HAP-1 (cell line): ENCODE data around the gene OR2T1.

Source experiments
- DNase-seq, 2 experiments: peaks; one replicate each; pipeline ENCODE4 v3.0.0-alpha.2; 2016 to 2020; ENCODE audit warnings: low spot score in 2 of 2
- H3K27me3 ChIP-seq: fragments of 250-450 bp; sonication (Bioruptor Pico); 2 replicates; pipeline ENCODE4 v1.5.1; 2020; ENCODE audit warnings: low read depth, mild to moderate bottlenecking, moderate library complexity
- H3K36me3 ChIP-seq: fragments of 250-450 bp; sonication (Bioruptor Pico); replicated peaks from 2 replicates; pipeline ENCODE4 v1.5.1; 2020; ENCODE audit warnings: mild to moderate bottlenecking
- H3K4me1 ChIP-seq: fragments of 250-450 bp; sonication (Bioruptor Pico); 2 replicates; pipeline ENCODE4 v1.5.1; 2020; ENCODE audit warnings: mild to moderate bottlenecking
- H3K4me3 ChIP-seq: fragments of 250-450 bp; sonication (Bioruptor Pico); 2 replicates; pipeline ENCODE4 v1.5.1; 2020; ENCODE audit warnings: mild to moderate bottlenecking, moderate library complexity
- H3K9me3 ChIP-seq: fragments of 250-450 bp; sonication (Bioruptor Pico); 2 replicates; pipeline ENCODE4 v1.5.1; 2020; ENCODE audit warnings: mild to moderate bottlenecking, moderate library complexity
- in situ Hi-C: fragments of 300-500 bp; cut with MboI; formaldehyde crosslinking; loops from 3 replicates; pipeline ENCODE4 v1.14.3; 2020; ENCODE audit warnings: low sequenced_read_pairs, inconsistent platforms, mixed read lengths

OR2T1 gene

GRCh38 chr1:248402748-248403147 is at the start of gene OR2T1:
TSS of gene OR2T1 (plus strand) at chr1:248403048. CDS start at chr1:248406148, 3,100 bp downstream.
- Histone ChIP-seq H3K9me3 (no peaks in the 10 kb centered on the region), H3K27me3 (no peaks in the 10 kb centered on the region), H3K36me3 (no peaks in the 10 kb centered on the region), H3K4me3 (no peak within 1 kb of the TSS), H3K4me1 (no peaks in the 10 kb centered on the region)
- no peak for DNase-seq
- in situ Hi-C loops = no loop called here

- Histone ChIP-seq H3K4me3 (no peak overlapping the region), H3K4me1 (no peaks in the 10 kb centered on the region), H3K36me3 (no peaks in the 10 kb centered on the region), H3K27me3 (no peaks in the 10 kb centered on the region), H3K9me3 (no peaks in the 10 kb centered on the region)
- no peak for DNase-seq
- in situ Hi-C loops = no loop called here
These were observed 43.4 kb upstream of the OR2T1 start for GRCh38 chr1:248359415-248359814.

- in situ Hi-C loops = no loop called here
- Histone ChIP-seq H3K9me3 (no peaks in the 10 kb centered on the region), H3K4me1 (no peaks in the 10 kb centered on the region), H3K27me3 (no peaks in the 10 kb centered on the region), H3K4me3 (no peak within 1 kb of the TSS), H3K36me3 (no peaks in the 10 kb centered on the region)
- no peak for DNase-seq
These were observed 41.6 kb upstream of the OR2T1 start, which contains the start of gene OR2T4 for GRCh38 chr1:248361121-248361715. TSS of gene OR2T4 (plus strand) at chr1:248361665. CDS start at chr1:248361665, 0 bp downstream.

- Histone ChIP-seq H3K4me1 (no peaks in the 10 kb centered on the region), H3K36me3 (no peaks in the 10 kb centered on the region), H3K9me3 (no peaks in the 10 kb centered on the region), H3K27me3 (no peaks in the 10 kb centered on the region), H3K4me3 (no peak overlapping the region)
- in situ Hi-C loops = no loop called here
- no peak for DNase-seq
These were observed 36.2 kb upstream of the OR2T1 start for GRCh38 chr1:248366609-248367008.

GRCh38 chr1:248372394-248372793 is 30.5 kb upstream of the OR2T1 start:
- H3K36me3 ChIP-seq = no peaks in the 10 kb centered on the region
- in situ Hi-C loops = no loop called here
- H3K4me1 ChIP-seq = no peaks in the 10 kb centered on the region
- DNase-seq = no peak
- no peak overlapping the region for H3K4me3 ChIP-seq
- no peaks in the 10 kb centered on the region for H3K27me3 ChIP-seq
- no peaks in the 10 kb centered on the region; the same call in 1 of the 2 replicates for H3K9me3 ChIP-seq

- DNase-seq = no peak
- H3K36me3 ChIP-seq = no peaks in the 10 kb centered on the region
- H3K4me1 ChIP-seq = no peaks in the 10 kb centered on the region
- H3K27me3 ChIP-seq = no peaks in the 10 kb centered on the region
- H3K4me3 ChIP-seq = no peak overlapping the region
- no peaks in the 10 kb centered on the region; the same call in 1 of the 2 replicates for H3K9me3 ChIP-seq
- in situ Hi-C loops = no loop called here
These were observed 29.1 kb upstream of the OR2T1 start for GRCh38 chr1:248373761-248374160.

GRCh38 chr1:248375446-248375845 is 27.4 kb upstream of the OR2T1 start, which contains the start of gene OR2T6:
TSS of gene OR2T6 (plus strand) at chr1:248375746. CDS start at chr1:248387609, 11,863 bp downstream.
- Histone ChIP-seq H3K27me3 (no peaks in the 10 kb centered on the region), H3K4me3 (no peak within 1 kb of the TSS), H3K9me3 (no peaks in the 10 kb centered on the region; the same call in 1 of the 2 replicates), H3K36me3 (no peaks in the 10 kb centered on the region), H3K4me1 (no peaks in the 10 kb centered on the region)
- DNase-seq = no peak
- in situ Hi-C loops = no loop called here

GRCh38 chr1:248376916-248377315 is 25.9 kb upstream of the OR2T1 start:
- no peak for DNase-seq
- no peak overlapping the region for H3K4me3 ChIP-seq
- in situ Hi-C loops = no loop called here
- no peaks in the 10 kb centered on the region for H3K36me3 ChIP-seq
- H3K27me3 ChIP-seq = no peaks in the 10 kb centered on the region
- H3K4me1 ChIP-seq = no peaks in the 10 kb centered on the region
- H3K9me3 ChIP-seq = no peaks in the 10 kb centered on the region; the same call in 1 of the 2 replicates

- no peaks in the 10 kb centered on the region; the same call in 1 of the 2 replicates for H3K9me3 ChIP-seq
- DNase-seq = no peak
- no peaks in the 10 kb centered on the region for H3K36me3 ChIP-seq
- H3K27me3 ChIP-seq = no peaks in the 10 kb centered on the region
- no peaks in the 10 kb centered on the region for H3K4me1 ChIP-seq
- in situ Hi-C loops = no loop called here
- no peak overlapping the region for H3K4me3 ChIP-seq
These were observed 22.0 kb upstream of the OR2T1 start for GRCh38 chr1:248380854-248381253.

- DNase-seq = no peak
- H3K27me3 ChIP-seq = no peaks in the 10 kb centered on the region
- in situ Hi-C loops = no loop called here
- no peaks in the 10 kb centered on the region for H3K36me3 ChIP-seq
- H3K4me3 ChIP-seq = no peak overlapping the region
- no peaks in the 10 kb centered on the region for H3K9me3 ChIP-seq
- no peaks in the 10 kb centered on the region for H3K4me1 ChIP-seq
These were observed 14.4 kb upstream of the OR2T1 start for GRCh38 chr1:248388426-248388825.

GRCh38 chr1:248393050-248393449 is 9.8 kb upstream of the OR2T1 start:
- H3K4me1 ChIP-seq = no peaks in the 10 kb centered on the region

GRCh38 chr1:248404024-248404423 is 1.2 kb downstream of the OR2T1 start:
- no peak for DNase-seq
- H3K4me1 ChIP-seq = no peaks in the 10 kb centered on the region
- in situ Hi-C loops = no loop called here
- no peaks in the 10 kb centered on the region for H3K27me3 ChIP-seq
- H3K9me3 ChIP-seq = no peaks in the 10 kb centered on the region
- no peak overlapping the region for H3K4me3 ChIP-seq
- H3K36me3 ChIP-seq = no peaks in the 10 kb centered on the region

More at GRCh38 chr1:248393050-248393449, 9.8 kb upstream of the OR2T1 start:
- H3K36me3 ChIP-seq = no peaks in the 10 kb centered on the region
- no peak for DNase-seq
- no peaks in the 10 kb centered on the region for H3K27me3 ChIP-seq
- H3K9me3 ChIP-seq = no peaks in the 10 kb centered on the region
- in situ Hi-C loops = no loop called here
- no peak overlapping the region for H3K4me3 ChIP-seq

GRCh38 chr1:248406721-248407692 is 4.2 kb downstream of the OR2T1 start:
- Histone ChIP-seq H3K4me1 (no peaks in the 10 kb centered on the region), H3K4me3 (no peak overlapping the region), H3K36me3 (no peaks in the 10 kb centered on the region), H3K27me3 (no peaks in the 10 kb centered on the region), H3K9me3 (no peaks in the 10 kb centered on the region)
- in situ Hi-C loops = no loop called here
- no peak for DNase-seq

- no peaks in the 10 kb centered on the region for H3K27me3 ChIP-seq
- in situ Hi-C loops = no loop called here
- peaks cover 2% of the 10 kb centered on the region for H3K9me3 ChIP-seq
- H3K4me3 ChIP-seq = no peak overlapping the region
- H3K36me3 ChIP-seq = no peaks in the 10 kb centered on the region
- H3K4me1 ChIP-seq = no peaks in the 10 kb centered on the region
- DNase-seq = no peak
These were observed 13.4 kb downstream of the OR2T1 start for GRCh38 chr1:248416226-248416625.
